Left lung (tissue), 10 donors: ENCODE measurements around the gene TECR. TPM values are rescaled to one million over a fixed set of nuclear protein-coding genes. Genes with fewer than 3 reads are reported as not detected.
"Not testable (repeated sequence)": the region's sequence is repeated elsewhere in the genome, so short reads cannot be mapped to it uniquely, and the experiment has no call there.

Experiments used
- ATAC-seq: fragments of 200-7000 bp; cut with Tn5 transposase; one replicate; pipeline ENCODE4 v1.9.1; 2020; ENCODE audit warnings: moderate library complexity
- DNase-seq, 4 donors: peaks; one replicate each; pipeline ENCODE4 v3.0.0-alpha.2; 2013 to 2020
- H3K27ac ChIP-seq, 2 donors: fragments of 200-600 bp; sonication (generic) in 1 of 2; one replicate each; pipeline versions ENCODE4 v1.5.0 to v1.8.0; 2020 to 2021
- H3K27me3 ChIP-seq, 2 donors: fragments of 200-600 bp; sonication (generic) in 1 of 2; one replicate each; pipeline versions ENCODE4 v1.5.0 to v1.8.0; 2020 to 2021
- H3K36me3 ChIP-seq, 2 donors: fragments of 200-600 bp; sonication (generic) in 1 of 2; one replicate each; pipeline versions ENCODE4 v1.5.0 to v1.8.0; 2020 to 2021
- H3K4me1 ChIP-seq, 2 donors: fragments of 200-600 bp; one replicate each; pipeline ENCODE4 v1.8.0; 2021
- H3K4me3 ChIP-seq, 2 donors: fragments of 200-600 bp; sonication (generic) in 1 of 2; one replicate each; pipeline versions ENCODE4 v1.5.0 to v1.8.0; 2020 to 2021; ENCODE audit warnings: mild to moderate bottlenecking in 1 of 2
- H3K9me3 ChIP-seq, 2 donors: fragments of 200-600 bp; sonication (generic) in 1 of 2; one replicate each; pipeline versions ENCODE4 v1.5.0 to v1.8.0; 2020 to 2021
- CTCF ChIP-seq, 2 donors: fragments of 200-600 bp; sonication (generic) in 1 of 2; IDR thresholded peaks; one replicate each; pipeline versions ENCODE4 v1.5.0 to v1.8.0; 2021; ENCODE audit warnings: antibody characterized with exemption in 2 of 2
- intact Hi-C, 2 donors: fragments of 100-400 bp; cut with DNase I; formaldehyde crosslinking; loops; one replicate each; pipeline versions ENCODE4 v1.11.2 to v1.14.2; 2022
- polyA plus RNA-seq, 6 donors: library from polyadenylated mRNA; unstranded; fragments of 120-200 nt; gene quantifications; one replicate each; pipeline ENCODE4 v1.2.1, GENCODE V29; 2013; ENCODE audit not compliant: insufficient read length in 6 of 6
- total RNA-seq, 2 donors: library from RNA; stranded (reverse); fragmentation: NEBNext Ultra II Directional; extraction: Animal tissue kit (Norgen Biotek cat#: 25700); gene quantifications; one replicate each; pipeline ENCODE4 v1.2.1, GENCODE V29; 2021
- donor health status: DM: no; HTN: yes; CAD: no.
- donor health status: DM: no; HTN: no; CAD: no.

TECR gene
- total and polyA plus RNA-seq, 8 donors: 77.8 to 122 (median 90.0) TPM

- no peaks in the 10 kb centered on the region for H3K27me3 ChIP-seq
- no peak overlapping the region for H3K4me3 ChIP-seq
- H3K36me3 ChIP-seq: no peaks in the 10 kb centered on the region
- ATAC-seq: no peak
- TF ChIP-seq CTCF (IDR thresholded peaks at IDR 0.05): no peak
- H3K4me1 ChIP-seq: peaks cover 6 to 10% of the 10 kb centered on the region in 2 donors
- intact Hi-C loops: loop anchor here in 1 of 2 donors (10.0 kb wide), 1 partner anchor 117 kb away; the partner anchor contains the start of gene ZNF333
- H3K9me3 ChIP-seq: no peaks in the 10 kb centered on the region
- peak in 1 of 4 donors; percentile 25 for DNase-seq
- H3K27ac ChIP-seq: no peak overlapping the region
Measured at GRCh38 chr19:14577885-14578427, 48.6 kb downstream of the TECR start.

GRCh38 chr19:14580623-14581237 is 51.3 kb downstream of the TECR start:
- no peak overlapping the region for H3K27ac ChIP-seq
- intact Hi-C loops: no loop called here
- ATAC-seq: no peak
- DNase-seq: peak in 1 of 4 donors; percentile 8
- no peaks in the 10 kb centered on the region for H3K27me3 ChIP-seq
- H3K4me3 ChIP-seq: no peak overlapping the region
- no peak for TF ChIP-seq CTCF (IDR thresholded peaks at IDR 0.05)
- H3K36me3 ChIP-seq: no peaks in the 10 kb centered on the region
- H3K4me1 ChIP-seq: no peaks in the 10 kb centered on the region
- H3K9me3 ChIP-seq: no peaks in the 10 kb centered on the region

GRCh38 chr19:14582894-14583340 is 53.5 kb downstream of the TECR start, which contains the start of gene CLEC17A:
CLEC17A (plus strand) TSS chr19:14583084; CDS start chr19:14583161, 77 bp downstream.
- ATAC-seq: no peak
- Histone ChIP-seq H3K27ac (no peak within 1 kb of the TSS), H3K9me3 (no peaks in the 10 kb centered on the region), H3K4me1 (no peaks in the 10 kb centered on the region), H3K4me3 (no peak within 1 kb of the TSS), H3K36me3 (no peaks in the 10 kb centered on the region), H3K27me3 (no peaks in the 10 kb centered on the region)
- no peak for TF ChIP-seq CTCF (IDR thresholded peaks at IDR 0.05)
- intact Hi-C loops: no loop called here
- no peak for DNase-seq

- H3K36me3 ChIP-seq, H3K27me3 ChIP-seq, ATAC-seq, H3K9me3 ChIP-seq, DNase-seq, H3K4me3 ChIP-seq, H3K27ac ChIP-seq, intact Hi-C loops, H3K4me1 ChIP-seq: not testable (repeated sequence)
Measured at GRCh38 chr19:14584372-14584771, 55.0 kb downstream of the TECR start.

- DNase-seq, H3K27me3 ChIP-seq, H3K4me1 ChIP-seq, H3K27ac ChIP-seq, H3K4me3 ChIP-seq, H3K9me3 ChIP-seq, intact Hi-C loops, H3K36me3 ChIP-seq: not testable (repeated sequence)
- peak; percentile 53 for ATAC-seq
Measured at GRCh38 chr19:14585187-14585586, 55.8 kb downstream of the TECR start.

- H3K4me1 ChIP-seq, H3K27ac ChIP-seq, H3K27me3 ChIP-seq, DNase-seq, ATAC-seq, H3K36me3 ChIP-seq, H3K9me3 ChIP-seq, H3K4me3 ChIP-seq, intact Hi-C loops: not testable (repeated sequence)
Measured at GRCh38 chr19:14589433-14589832, 60.0 kb downstream of the TECR start.
